NCI-H510A treated with DMSO at 0.1 percent for 48 hours (cell line): ENCODE results near the gene DNASE1L1.

Experiments
- DNase-seq: peaks from one replicate; lab custom pipeline; 2025; lab: John Stamatoyannopoulos, UW

The DNASE1L1 gene

GRCh38 chrX:154436374-154436982 is 27.4 kb upstream of the DNASE1L1 start:
- peak; percentile 39 for DNase-seq

GRCh38 chrX:154435171-154435733 is 26.2 kb upstream of the DNASE1L1 start:
- no peak for DNase-seq

- no peak for DNase-seq
Observed at GRCh38 chrX:154434394-154435168, 25.5 kb upstream of the DNASE1L1 start.

GRCh38 chrX:154433605-154434004 is 24.6 kb upstream of the DNASE1L1 start:
- no peak for DNase-seq

DNA sequence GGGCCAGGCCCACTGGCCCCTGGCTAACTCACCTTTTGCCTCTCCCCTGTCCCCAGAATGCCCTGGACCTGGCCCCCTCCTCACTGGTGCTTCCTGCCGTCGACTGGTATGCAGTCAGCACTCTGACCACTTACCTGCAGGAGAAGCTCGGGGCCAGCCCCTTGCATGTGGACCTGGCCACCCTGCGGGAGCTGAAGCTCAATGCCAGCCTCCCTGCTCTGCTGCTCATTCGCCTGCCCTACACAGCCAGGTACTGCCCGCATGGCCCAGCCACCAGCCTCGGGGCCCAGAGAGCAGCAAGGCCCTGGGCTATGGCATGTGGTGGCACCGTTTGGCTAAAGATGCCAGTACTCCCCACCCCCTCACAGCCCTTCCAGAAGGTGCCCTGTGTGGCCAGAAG is 23.2 kb upstream of the DNASE1L1 start:
- no peak for DNase-seq

DNA sequence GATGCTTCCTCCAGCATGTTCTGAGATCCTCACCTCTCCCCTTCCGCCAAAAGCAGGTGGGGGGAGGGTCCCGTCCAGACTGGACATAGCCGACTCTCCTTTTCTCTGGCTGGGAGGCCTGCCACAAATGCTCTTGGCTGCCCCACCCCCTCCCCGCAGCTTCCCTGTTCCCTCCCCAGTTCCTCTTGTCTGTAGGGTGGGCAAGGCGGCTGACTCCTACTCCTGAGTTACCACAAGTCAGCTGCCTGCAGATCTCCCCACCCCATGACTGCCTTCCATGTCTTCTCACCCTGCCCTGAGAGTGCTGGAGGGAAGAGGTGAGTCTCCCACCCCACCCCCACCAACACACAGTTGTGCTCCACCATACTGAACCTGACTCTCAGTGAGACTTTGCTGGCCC is 22.3 kb upstream of the DNASE1L1 start:
- DNase-seq = no peak

DNA sequence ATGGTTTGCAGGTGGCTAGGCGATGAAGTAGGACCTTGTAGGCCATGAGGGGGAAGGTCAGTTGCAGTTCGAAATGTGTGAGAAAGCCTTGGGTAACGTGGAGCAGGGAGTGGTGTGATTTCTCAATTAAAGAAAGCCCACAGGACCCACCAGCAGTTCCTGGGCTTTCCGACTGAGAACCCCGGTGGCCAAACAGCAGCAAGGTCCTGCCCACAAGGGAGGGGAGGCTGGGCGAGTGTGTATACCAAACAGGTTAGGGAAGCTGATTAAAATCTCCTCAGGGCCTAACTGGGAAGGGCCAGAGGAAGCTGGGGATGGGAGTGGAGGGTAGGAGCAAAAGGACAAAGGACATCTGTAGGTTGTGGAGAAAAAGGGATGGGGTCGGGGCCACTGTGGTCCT is 21.9 kb upstream of the DNASE1L1 start:
- no peak for DNase-seq

GRCh38 chrX:154430479-154430878 is 21.4 kb upstream of the DNASE1L1 start:
- no peak for DNase-seq

DNA sequence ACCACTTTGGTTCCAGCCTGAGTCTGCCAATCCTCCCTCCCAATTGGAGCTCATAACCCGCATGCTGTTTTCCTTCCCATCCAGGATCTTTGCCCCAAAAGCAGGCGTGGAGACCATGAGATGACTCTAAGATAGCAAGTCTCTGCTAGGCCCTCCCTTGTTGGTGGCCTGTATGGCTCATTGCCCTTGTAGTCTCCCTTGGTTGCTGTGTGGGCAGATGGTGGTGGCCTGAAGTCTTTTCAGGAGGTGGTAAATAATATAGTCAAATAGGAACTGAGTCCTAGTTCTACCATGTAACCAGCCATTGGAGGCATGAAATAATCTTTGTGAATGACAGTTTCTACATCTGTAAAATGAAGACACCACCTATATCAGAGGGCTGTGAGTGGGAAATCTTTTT is 20.7 kb upstream of the DNASE1L1 start:
- DNase-seq = no peak

GRCh38 chrX:154428176-154429171 is 19.4 kb upstream of the DNASE1L1 start, which contains the start of gene ATP6AP1:
ATP6AP1 (plus strand) TSS chrX:154428677; CDS start chrX:154428693, 16 bp downstream.
- DNase-seq = peak; percentile 86

DNA sequence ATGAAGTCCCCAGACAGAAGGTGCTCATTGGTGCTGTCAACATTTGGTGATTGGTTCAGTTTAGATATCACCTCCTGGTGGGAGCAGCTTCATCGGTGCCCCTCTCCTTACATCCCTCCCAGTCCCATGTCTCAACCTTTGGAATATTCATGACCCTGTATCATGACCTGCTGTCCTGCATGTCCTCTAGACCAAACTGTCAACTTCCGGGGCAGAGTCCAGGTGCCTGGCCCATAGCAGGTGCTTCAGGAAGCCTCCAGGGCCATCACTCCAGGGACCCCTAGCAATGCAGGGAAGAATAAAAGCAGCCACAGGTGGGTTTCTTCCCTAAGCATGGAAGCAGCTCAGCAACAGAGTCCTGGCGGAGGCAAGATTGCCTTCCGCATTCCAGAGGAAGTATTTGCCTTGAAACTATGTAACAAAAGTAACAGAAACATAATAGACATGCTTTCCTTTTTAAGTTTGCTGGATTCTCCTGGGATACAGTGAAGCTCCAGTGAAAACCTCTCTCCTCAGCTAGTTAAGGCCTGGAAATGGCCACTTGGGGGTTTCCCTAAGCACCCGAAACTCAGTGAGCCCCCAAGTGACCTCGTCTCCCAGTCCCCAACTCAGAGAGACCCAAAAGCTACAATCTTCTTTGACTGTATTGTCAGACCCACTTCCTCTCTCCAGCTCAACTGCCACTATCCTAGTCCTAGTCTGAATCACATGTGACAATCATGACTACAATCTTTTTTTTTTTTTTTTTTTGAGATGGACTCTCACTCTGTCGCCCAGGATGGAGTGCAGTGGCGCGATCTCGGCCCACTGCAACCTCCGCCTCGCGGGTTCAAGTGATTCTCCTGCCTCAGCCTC is 18.1 kb upstream of the DNASE1L1 start:
- DNase-seq = no peak

- DNase-seq = no peak
Observed at GRCh38 chrX:154420402-154420756, 11.3 kb upstream of the DNASE1L1 start.

DNA sequence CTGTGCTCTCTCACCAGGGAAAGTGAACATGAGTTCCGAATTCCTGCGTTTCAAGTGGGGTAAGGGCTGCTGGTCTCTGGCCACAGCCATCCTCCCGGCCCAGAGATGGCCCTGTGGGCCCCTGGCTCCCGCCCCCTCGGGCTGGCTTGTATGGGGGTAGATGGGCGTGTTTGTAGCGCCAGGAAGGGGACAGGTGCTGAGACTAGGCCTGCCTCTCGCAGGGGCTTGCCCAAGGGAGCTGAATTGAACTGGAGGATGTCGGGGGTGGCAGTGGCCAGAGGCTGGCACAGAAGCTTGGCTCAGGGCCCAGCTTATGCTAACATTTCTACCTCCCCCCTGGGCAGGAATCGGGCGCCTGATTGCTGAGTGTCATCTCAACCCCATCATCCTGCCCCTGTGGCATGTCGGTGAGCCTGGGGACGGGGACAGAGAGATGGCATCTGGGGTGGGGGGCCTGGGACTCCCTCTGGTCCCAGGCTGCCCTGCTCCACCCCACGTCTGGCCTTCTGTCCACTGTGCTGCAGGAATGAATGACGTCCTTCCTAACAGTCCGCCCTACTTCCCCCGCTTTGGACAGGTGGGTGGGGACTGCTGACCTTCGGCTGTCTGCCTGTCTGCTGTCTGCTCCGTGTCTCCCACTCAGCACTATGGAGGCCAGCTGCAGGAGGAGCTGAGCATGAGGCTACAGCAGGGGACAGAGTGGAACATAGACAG is 10.8 kb upstream of the DNASE1L1 start:
- DNase-seq = no peak

GRCh38 chrX:154419189-154419588 is 10.1 kb upstream of the DNASE1L1 start:
- no peak for DNase-seq

GRCh38 chrX:154417157-154417556 is 8.1 kb upstream of the DNASE1L1 start:
- no peak for DNase-seq

GRCh38 chrX:154413142-154413541 is 4.1 kb upstream of the DNASE1L1 start:
- no peak for DNase-seq

GRCh38 chrX:154412468-154412867 is 3.4 kb upstream of the DNASE1L1 start:
- no peak for DNase-seq

DNA sequence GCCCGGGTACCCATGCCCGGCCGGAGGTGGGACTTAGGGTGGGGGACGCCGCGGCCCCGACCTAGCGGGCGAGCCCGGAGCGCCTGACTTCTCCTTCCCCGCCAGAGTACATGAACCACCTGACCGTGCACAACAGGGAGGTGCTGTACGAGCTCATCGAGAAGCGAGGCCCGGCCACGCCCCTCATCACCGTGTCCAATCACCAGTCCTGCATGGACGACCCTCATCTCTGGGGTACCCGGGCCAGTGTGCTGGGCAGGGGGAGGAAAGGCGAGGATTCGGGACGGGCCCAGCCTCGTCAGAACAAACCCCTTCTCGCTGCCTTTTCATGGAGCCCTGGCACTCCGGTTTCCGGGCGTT is 2.9 kb upstream of the DNASE1L1 start:
- DNase-seq = peak; percentile 35

DNA sequence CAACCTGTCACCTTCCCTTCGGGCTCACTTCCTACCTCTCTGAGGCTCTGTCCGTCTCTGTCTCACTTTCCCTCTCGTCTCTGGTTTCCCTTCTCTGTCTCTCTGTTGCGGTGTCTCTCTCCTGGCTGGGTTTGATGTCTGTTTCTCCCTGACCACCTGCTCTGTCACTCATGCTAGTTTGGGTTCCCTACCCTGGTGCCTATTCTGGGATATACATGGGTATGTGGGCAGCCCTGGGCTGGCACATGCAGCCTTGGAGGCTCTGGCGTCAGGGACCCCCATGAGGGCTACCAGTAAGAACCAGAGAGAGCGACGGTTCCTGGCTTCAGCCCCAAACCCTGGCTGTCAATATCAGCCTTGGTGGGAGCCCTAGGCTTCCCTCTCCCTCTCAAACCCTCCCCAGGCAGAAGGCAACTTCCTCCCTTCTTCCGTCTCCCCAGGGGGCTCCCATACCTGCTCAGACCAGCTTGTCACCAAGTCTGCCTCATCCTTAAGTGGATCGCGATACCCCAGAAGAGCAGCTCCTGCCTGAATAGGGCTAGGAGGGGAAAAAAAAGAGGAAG is 314 bp downstream of the DNASE1L1 start:
- no peak for DNase-seq

GRCh38 chrX:154404625-154405192 is 4.3 kb downstream of the DNASE1L1 start:
- no peak for DNase-seq
